Activated CD4-positive, alpha-beta T cell treated with anti-CD3 and anti-CD28 coated beads for 48 hours (primary cell): ENCODE results near the gene TXK.

Experiments
- DNase-seq: peaks from one replicate; pipeline ENCODE4 v3.0.0-alpha.2; 2020

Gene TXK

DNA sequence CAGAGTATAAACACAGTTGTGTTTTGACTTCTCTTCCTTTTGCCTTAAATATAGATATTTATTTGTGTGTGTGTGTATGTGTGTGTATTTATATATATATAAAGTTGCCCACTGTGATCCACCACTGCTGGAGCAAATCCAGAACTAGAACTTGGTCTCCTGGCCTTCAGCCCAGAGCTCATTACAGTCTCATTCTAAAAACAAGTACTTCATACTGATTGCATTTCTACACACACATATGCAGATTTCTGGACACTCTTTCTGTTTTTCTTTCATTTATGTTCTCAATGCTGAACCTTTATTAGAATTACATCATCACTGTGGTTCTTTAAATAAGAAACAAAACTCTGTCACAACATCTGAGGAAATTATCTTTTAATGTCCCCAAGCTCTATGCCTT, 381 bp downstream of the TXK start:
- DNase-seq: no peak

GRCh38 chr4:48131736-48132135, 2.3 kb downstream of the TXK start:
- DNase-seq: no peak

GRCh38 chr4:48130100-48130499, 4.0 kb downstream of the TXK start:
- no peak for DNase-seq

GRCh38 chr4:48129307-48130014, 4.6 kb downstream of the TXK start:
- DNase-seq: peak; percentile 53

GRCh38 chr4:48127682-48128404, 6.2 kb downstream of the TXK start:
- DNase-seq: peak; percentile 89

DNA sequence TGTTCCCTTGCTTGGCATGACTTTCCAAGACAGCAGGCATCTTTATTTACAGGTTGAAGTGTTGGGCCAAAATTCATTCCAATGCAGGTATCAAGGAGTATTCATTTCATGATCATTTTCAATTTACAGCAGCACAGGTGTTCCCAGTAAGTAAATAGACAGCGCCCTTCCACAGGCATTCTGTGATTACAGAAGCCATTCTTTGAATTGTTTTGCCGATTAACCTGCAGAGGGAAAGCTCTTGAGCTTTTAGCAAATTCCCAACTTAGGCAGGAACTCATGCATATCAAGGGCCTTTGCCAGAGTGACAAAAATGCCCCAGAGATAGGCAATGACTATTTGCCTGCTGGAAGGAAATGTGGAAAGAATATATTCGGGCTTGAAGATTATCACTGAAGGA, 6.8 kb downstream of the TXK start:
- DNase-seq: no peak

DNA sequence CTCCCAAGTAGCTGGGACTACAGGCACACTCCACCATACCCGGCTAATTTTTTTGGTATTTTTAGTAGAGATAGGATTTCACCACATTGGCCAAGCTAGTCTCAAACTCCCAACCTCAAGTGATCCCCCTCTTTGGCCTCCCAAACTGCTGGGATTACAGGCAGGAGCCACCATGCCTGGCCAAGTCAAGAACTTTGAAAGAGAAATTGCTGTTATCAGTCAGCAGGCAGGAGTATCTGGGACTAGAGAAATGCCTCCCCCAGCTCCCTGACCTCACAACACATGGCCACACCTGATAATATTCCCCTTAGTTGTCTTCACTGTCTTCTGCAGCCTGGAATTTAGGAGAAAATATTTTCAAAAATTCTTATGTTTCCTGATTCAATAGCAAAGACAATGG, 7.4 kb downstream of the TXK start:
- no peak for DNase-seq

- no peak for DNase-seq
Measured at GRCh38 chr4:48124870-48125269, 9.2 kb downstream of the TXK start.

DNA sequence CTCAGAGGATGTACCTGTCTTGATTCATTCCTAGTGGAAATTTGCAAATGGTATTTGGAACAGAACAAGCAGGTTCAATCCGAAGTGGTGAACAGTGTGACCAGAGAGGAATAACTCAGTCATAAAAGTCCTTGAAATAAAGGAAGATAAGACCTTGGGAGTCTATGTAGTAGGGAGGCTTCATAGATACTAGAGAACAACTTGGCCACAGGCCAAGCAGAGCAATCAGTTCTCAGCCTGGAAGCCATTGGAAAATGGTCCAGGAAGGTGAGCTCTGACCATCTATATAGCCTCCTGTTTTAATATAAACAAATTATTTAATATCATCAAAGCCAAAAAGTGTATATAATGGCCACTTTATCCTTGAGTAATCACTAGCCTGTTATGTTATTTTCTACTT, 11.3 kb downstream of the TXK start:
- no peak for DNase-seq

GRCh38 chr4:48121180-48121579, 12.9 kb downstream of the TXK start:
- DNase-seq: no peak

DNA sequence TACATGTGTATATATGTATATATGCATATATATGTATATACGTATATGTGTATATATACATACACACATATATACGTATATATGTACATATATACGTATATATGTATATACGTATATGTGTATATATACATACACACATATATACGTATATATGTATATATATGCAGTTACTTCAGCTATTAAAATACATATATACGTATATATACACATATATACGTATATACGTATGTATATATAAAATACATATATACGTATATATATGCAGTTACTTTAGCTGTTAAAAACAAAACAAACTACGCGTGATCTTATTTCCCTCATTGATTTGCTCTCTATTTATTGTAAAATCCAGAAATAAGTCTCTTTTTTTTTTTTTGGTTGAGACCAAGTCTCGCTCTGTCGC, 13.9 kb downstream of the TXK start:
- DNase-seq: no peak

- DNase-seq: no peak
Measured at GRCh38 chr4:48119646-48120045, 14.4 kb downstream of the TXK start.

- no peak for DNase-seq
Measured at GRCh38 chr4:48118081-48118480, 16.0 kb downstream of the TXK start.

- DNase-seq: no peak
Measured at GRCh38 chr4:48116582-48116981, 17.5 kb downstream of the TXK start.

DNA sequence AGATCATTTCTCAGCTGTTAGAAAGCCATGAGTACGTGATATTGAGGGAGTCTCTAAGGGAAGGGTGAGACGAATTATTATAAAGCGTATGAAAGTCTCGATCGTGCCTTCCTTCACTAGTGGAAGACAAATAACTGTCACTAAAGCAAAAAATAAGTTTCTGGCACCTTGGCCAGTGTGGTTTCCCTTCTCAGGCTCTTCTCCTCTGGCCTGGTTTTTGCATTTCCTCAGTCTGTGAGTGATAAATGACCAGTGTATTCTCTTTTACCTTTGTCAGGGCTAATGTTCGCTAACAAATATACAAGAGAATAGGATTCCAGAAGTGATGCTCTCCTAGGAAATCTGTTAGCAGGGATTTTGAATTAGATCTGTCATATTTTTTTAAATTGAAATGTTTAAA, 19.6 kb downstream of the TXK start:
- DNase-seq: no peak

DNA sequence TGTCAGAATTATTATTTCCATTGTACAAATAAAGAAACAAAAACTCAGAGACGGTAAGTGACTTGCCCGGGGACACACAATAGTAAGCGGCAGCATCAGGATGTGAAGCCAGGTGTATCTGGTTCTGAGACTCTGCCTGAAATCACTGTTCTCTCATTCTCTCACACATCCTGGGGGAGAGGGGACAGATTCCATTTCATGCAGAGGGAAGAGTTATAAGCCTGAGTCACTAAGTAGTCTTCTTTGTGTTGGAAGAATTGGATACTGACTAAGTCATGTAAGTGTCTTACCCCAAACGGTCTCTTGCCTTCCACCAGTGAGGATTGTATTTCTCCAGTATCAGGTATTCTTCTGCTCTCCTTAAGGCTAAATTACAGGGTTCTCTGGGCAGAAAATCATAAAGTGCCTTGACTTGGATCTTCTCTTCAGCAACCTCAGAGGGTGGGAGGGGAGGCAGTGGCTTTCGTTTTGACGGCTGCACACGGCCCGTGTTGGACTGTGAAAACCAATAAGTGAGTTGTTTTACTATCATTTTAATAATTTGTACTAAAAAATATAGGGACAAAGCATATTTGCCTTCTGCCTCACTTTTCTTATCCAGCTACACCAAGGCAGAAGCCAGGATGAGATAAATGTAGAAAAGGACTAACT, 21.9 kb downstream of the TXK start:
- no peak for DNase-seq

DNA sequence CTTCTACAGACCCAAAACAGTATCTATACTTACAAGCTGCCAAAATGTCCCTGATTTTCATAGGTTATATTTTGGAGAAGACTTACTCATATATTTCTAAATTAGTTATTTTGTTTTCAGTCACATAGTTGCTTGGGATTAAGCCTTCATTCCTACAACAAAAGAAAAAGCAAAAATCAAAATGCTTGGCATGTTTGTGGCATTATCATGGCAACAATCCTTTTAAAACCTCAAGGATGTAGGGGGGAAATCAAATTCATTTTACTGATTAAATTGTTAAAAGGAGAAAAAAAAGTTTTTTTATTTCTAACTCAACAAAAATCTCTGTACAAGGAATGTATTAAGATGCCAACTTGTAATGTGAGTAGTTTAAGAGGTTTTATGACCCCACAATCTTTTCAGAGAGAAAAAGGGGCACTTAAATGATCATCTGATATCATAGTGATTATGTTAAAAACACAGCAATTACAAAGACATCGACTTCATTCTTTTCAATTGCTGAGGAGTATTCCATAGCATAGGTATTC, 23.5 kb downstream of the TXK start:
- DNase-seq: no peak

DNA sequence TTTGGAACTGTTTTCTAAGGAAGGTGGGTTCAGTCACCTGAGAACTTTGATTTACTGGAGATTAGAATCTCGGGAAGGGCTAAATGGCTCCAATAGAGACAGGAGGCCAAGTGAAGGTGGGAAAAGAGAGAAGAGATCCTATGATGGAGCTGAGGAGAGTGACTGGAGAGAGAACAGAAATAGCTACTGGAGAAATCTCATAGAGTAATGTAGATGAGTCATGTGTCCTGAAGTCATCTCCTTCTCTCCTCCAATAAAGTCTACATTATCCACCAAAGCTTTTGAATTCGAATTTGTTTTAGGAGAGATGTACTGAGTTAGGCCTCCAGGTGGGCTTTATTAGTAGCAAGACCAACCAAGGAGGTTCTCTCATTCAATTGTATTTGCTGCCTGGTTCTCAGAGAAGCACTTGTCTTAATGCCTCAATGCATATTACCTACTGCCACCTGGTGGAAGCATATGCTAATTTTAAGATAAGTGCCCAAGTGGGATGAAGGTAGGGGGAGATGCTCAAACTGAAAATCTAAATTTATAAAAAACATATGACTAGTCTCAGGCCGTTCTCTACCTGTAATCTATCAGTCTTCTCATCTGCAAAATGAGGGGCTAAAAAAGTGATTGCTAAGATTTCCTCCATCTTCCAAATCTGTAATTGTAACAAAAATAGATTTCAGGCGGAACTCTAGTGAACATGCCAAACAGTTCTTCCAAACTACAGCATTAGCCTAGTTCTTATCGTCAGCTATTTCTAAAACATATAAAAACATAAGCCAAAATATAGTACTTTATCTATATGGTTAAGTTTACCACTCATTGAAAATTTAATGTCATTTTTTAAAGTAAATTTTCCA, 24.4 kb downstream of the TXK start:
- DNase-seq: no peak

DNA sequence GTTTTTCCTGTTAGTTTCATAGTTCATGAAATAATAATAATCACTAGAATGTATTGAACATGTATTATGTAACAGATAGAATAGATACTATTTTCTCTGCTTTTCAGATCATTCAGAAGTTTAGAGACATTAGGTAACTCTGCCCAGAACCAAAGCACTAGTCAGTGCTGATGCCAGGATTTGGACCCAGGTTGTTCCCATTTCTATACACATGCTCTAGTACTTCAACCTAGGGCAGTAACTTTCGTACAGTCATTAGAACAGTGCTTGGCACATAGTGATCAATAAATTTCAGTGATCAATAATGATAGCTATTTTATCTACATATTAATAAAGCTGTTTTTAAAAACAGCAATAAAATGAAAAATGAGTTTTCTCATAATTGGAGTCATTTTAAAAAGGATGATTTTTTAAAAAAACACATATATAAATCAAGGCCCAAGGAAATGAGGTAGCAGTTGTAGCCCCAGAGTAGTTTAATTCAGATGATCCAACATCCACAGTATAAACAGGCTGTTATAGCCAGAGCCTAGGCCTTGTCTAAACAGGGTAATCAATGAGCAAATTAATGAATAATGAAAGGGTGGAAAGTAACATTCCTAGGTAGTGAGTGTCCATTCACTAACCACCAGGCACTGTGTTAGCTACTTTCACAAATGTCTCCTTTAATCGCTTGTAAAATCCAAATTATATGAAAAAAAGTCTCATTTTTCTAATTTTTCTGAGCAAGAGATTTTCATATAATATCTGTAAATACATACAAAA, 25.6 kb downstream of the TXK start:
- DNase-seq: no peak

- DNase-seq: no peak
Measured at GRCh38 chr4:48105230-48105629, 28.8 kb downstream of the TXK start.

GRCh38 chr4:48103483-48104139, 30.4 kb downstream of the TXK start:
- peak; percentile 45 for DNase-seq

GRCh38 chr4:48102303-48102702, 31.7 kb downstream of the TXK start:
- no peak for DNase-seq
